AG04449 (cell line): Measurements from ENCODE around the gene KITLG.

Source experiments
- CTCF ChIA-PET: fragments of 350-600 bp; formaldehyde crosslinking; extraction: SDS; loops from one replicate; lab custom pipeline; 2021; ENCODE audit warnings: antibody characterized with exemption; lab: Yijun Ruan, JAX
- POLR2A ChIA-PET: fragments of 400-600, 350-600 bp; formaldehyde crosslinking; extraction: SDS; loops from one replicate; lab custom pipeline; 2020; ENCODE audit warnings: antibody characterized with exemption, inconsistent platforms; lab: Yijun Ruan, JAX
- DNase-seq: peaks from one replicate; pipeline ENCODE4 v3.0.0-alpha.2; 2010; ENCODE audit warnings: low read depth, low spot score
- H3K4me3 ChIP-seq: 2 replicates; pipeline ENCODE4 v1.5.1; 2011; ENCODE audit warnings: low read depth, mild to moderate bottlenecking, control low read depth, low read length
- CTCF ChIP-seq: IDR thresholded peaks from one replicate; pipeline ENCODE4 v1.5.1; 2011; ENCODE audit warnings: mild to moderate bottlenecking, moderate library complexity, low read length, control low read depth, inconsistent platforms; ENCODE audit not compliant: insufficient read depth; ENCODE audit errors: missing control alignments

KITLG gene

DNA sequence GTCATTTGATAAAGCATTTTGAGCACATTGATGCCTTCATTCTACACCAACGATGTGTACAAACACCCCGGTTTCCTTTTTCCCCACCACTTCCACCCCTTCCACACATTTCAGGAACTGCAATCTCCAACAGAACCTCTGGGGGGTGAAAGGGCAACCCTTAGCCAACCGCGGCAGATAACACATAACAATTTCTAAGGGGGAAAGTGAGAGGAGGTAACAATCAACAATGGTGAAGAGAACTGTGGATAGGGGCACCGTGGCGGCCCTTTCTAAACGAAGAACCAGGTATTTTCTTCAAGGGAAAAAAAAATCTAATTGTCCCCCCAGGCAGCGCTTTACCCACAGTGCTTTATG is 1.1 kb downstream of the KITLG start:
- POLR2A ChIA-PET = interaction anchor here (0.9 to 1.8 kb wide), 14 partner anchors 12 to 438 kb away, joined by 3 to 8 read pairs (median 5); no protein-coding TSS in a partner anchor
- H3K4me3 ChIP-seq = peak overlapping the region; percentile 84
- CTCF ChIA-PET = interaction anchor here (0.7 to 5.8 kb wide), 13 partner anchors 11 to 883 kb away, joined by 3 to 34 read pairs (median 3); partner anchors contain the start of genes CEP290 and TMTC3
- no peak for DNase-seq
- TF ChIP-seq CTCF = peak; percentile 44

DNA sequence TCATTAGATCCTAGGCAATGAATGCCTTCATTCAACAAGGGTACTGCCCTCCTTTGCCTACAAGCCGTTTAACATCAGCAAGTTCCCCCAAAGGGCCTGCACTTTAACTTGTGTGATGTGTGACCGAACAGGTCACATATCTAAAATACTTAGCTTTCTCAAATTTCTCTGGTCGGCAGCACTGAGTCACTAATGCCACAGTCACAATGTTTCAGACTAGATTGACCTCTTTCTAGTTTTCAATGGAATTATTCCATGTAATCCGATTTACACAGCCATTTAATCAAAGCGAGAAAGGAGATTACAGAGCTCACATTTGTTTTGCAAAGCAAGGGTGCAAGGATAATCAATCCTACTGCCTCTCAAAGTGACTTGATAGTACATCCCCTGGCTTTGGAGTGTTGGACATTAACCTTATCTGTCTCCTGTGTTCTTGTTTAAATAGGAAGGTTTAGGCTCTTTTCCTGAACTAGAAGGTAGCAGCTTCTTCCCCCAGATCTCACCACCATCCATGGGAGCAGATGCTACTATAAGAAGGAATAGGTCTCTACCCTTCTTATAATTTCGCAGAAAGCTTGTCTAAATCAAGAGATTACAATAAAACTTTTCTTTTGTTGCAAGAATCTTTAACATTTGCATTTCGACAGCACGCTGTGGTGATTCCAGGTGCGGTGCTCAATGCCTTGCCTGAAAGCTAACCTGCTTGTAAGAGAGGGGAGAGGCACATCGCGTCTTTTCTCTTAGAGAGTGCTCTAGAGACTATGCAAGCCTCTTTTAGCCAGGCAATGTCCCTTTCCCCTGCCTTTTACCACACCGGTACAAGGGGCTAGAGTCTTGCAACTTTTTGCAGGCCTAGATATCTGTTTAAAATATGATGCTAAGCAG is 1.8 kb downstream of the KITLG start:
- ChIA-PET CTCF (interaction anchor here (0.7 to 5.8 kb wide), 11 partner anchors 10 to 884 kb away, joined by 3 to 34 read pairs (median 3); no protein-coding TSS in a partner anchor), POLR2A (interaction anchor here (1.0 kb wide), 1 partner anchor 25 kb away, joined by 5 read pairs; no protein-coding TSS in a partner anchor)
- no peak for TF ChIP-seq CTCF
- peak overlapping the region; percentile 84 for H3K4me3 ChIP-seq
- no peak for DNase-seq

DNA sequence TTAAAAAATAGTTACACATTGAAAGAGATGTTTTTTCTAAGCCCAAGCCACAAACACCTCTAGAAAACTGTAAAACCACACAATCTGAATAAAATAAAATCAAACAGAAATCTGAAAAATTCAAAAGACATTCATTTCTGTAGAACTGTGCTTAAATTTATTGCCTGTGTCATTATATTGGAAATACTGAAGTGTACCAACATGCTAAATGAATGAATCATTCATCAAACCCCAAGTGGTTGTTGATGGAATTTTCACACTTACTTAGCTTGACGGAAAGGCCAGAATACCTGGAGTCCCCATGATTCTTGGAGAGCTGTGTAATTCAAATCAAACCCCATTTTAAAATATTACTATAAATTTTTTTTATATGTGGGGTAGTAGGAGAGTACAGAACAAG is 2.7 kb downstream of the KITLG start:
- ChIA-PET CTCF (interaction anchor here (0.9 to 5.8 kb wide), 3 partner anchors 19 to 416 kb away, joined by 3 to 34 read pairs (median 3); no protein-coding TSS in a partner anchor), POLR2A (interaction anchor here (0.5 to 1.0 kb wide), 2 partner anchors 17 to 24 kb away, joined by 3 to 5 read pairs; no protein-coding TSS in a partner anchor)
- peak overlapping the region; percentile 84 for H3K4me3 ChIP-seq
- no peak for TF ChIP-seq CTCF
- DNase-seq = no peak

DNA sequence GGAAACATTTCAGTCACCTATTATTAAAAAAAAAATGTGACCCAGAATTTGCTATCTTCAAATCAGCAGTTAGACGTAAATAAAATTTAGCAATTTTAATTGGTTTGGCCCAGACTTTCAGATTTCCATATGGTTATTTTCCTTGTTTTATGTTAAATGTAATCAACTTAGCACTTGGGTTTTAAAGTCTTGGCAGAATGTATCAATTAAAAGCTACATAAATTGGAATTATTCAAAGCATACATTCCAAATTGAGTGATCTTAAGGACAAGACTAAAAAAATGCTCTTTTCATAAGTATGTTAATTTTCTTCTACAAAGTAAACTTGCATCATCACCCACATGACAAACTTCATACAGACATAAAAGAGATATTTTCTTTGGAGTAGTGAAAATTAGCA is 3.4 kb downstream of the KITLG start:
- TF ChIP-seq CTCF = no peak
- no peak overlapping the region for H3K4me3 ChIP-seq
- ChIA-PET CTCF (interaction anchor here (5.8 kb wide), 1 partner anchor 417 kb away, joined by 34 read pairs; no protein-coding TSS in a partner anchor), POLR2A (interaction anchor here (0.5 kb wide), 1 partner anchor 16 kb away, joined by 3 read pairs; no protein-coding TSS in a partner anchor)
- no peak for DNase-seq

DNA sequence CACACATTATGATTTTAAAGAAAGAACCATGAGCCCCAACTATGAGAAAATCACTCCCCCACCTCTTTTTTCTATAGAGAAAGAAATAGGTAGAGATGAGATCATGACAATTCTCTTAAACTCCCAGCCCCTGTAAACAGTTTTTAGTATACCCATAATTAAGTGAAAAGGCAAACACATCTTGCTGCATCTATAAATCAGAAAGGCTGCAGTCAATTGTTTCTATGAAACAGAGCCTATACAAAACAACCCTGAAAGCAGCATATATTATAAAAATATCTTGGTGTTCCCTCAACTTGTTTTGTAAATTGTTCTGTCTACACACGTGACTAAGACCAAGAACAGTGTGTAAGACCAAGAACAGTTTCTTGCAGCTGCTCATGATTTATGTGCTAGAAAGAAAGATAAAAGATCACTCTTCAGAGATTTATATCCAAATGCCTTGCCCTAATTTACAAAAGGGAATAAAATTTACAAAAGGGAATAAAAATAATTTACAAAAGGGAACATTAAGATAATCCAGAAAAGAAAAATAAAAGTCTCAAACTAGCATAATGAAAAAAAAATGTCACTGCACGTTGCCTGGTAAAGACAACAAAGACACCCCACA is 4.8 kb downstream of the KITLG start:
- TF ChIP-seq CTCF = no peak
- CTCF ChIA-PET = no interaction called here
- POLR2A ChIA-PET = no interaction called here
- DNase-seq = no peak
- no peak overlapping the region for H3K4me3 ChIP-seq
